K562 (cell line): ENCODE measurements around the gene PPAN. TPM values are rescaled to one million over a fixed set of nuclear protein-coding genes. Genes with fewer than 3 reads are reported as not detected.

Experiments
- ATF6 ChIP-seq: sonication (generic); formaldehyde crosslinking; IDR thresholded peaks from 2 replicates; pipeline ENCODE4 v1.4.0; 2020; ENCODE audit warnings: mild to moderate bottlenecking, missing genetic modification reagents
- CBFA2T2 ChIP-seq: fragments of 450-650 bp; conservative IDR thresholded peaks from 2 replicates; pipeline ENCODE4 v1.6.1; 2017; ENCODE audit warnings: mild to moderate bottlenecking
- CBFB ChIP-seq: sonication (generic); formaldehyde crosslinking; IDR thresholded peaks from 2 replicates; pipeline ENCODE4 v1.4.0; 2020; ENCODE audit warnings: mild to moderate bottlenecking, missing genetic modification reagents
- CBX2 ChIP-seq: fragments of 200-600 bp; sonication (generic); IDR thresholded peaks from one replicate; pipeline ENCODE4 v1.6.1; 2012; ENCODE audit warnings: mild to moderate bottlenecking, low read length, inconsistent platforms; ENCODE audit not compliant: insufficient read depth, poor library complexity, severe bottlenecking
- FOXJ2 ChIP-seq: fragments of 200-800 bp; sonication (Bioruptor generic); IDR thresholded peaks from 2 replicates; pipeline ENCODE4 v1.6.1; 2016; ENCODE audit warnings: missing genetic modification characterization, missing compliant biosample characterization
- HNRNPLL ChIP-seq: fragments of 200-400 bp; formaldehyde crosslinking; IDR thresholded peaks from 2 replicates; pipeline ENCODE4 v1.6.1; 2017; ENCODE audit warnings: low read length, low read depth, mild to moderate bottlenecking; ENCODE audit not compliant: poor library complexity, severe bottlenecking
- HOXB6 ChIP-seq: fragments of 250-450 bp; sonication (Bioruptor Pico); IDR thresholded peaks from 2 replicates; pipeline ENCODE4 v1.5.1; 2022; ENCODE audit warnings: mild to moderate bottlenecking, borderline replicate concordance
- ILK ChIP-seq: fragments of 450-650 bp; IDR thresholded peaks from 2 replicates; pipeline ENCODE4 v1.6.1; 2016; ENCODE audit warnings: missing genetic modification characterization, low read depth, mild to moderate bottlenecking, missing compliant biosample characterization, moderate library complexity, borderline replicate concordance
- JUN ChIP-seq, 2 experiments: sonication (generic) in 1 of 2; formaldehyde crosslinking in 1 of 2; IDR thresholded peaks; 2 replicates each; pipeline versions ENCODE4 v1.6.1 to v1.8.0; 2012 to 2022; ENCODE audit warnings: borderline replicate concordance in 2 of 2, mild to moderate bottlenecking in 2 of 2, improper control_type of control experiment in 1 of 2, low read depth in 1 of 2, low read length in 1 of 2, missing genetic modification reagents in 1 of 2
- MAFF ChIP-seq: IDR thresholded peaks from 2 replicates; pipeline ENCODE4 v1.6.1; 2012; ENCODE audit warnings: low read length, improper control_type of control experiment
- MCM7 ChIP-seq, 2 experiments: fragments of 450-650 bp; IDR thresholded peaks; 2 replicates each; pipeline ENCODE4 v1.6.1; 2016 to 2018
- MLLT1 ChIP-seq, 2 experiments: fragments of 450-650 bp; IDR thresholded peaks; 2 replicates each; pipeline ENCODE4 v1.6.1; 2016
- NBN ChIP-seq: fragments of 450-650 bp; IDR thresholded peaks from 2 replicates; pipeline ENCODE4 v1.6.1; 2016; ENCODE audit warnings: low read depth, mild to moderate bottlenecking
- NFE2 ChIP-seq: IDR thresholded peaks from 2 replicates; pipeline ENCODE4 v1.6.1; 2014; ENCODE audit warnings: antibody characterized with exemption, low read depth
- NFYB ChIP-seq: IDR thresholded peaks from 2 replicates; pipeline ENCODE4 v1.6.1; 2011; ENCODE audit warnings: mild to moderate bottlenecking, moderate library complexity; ENCODE audit not compliant: insufficient read length; ENCODE audit errors: extremely low read depth
- NR2C2 ChIP-seq, 2 experiments: fragments of 200-800 bp in 1 of 2; sonication (Bioruptor generic) in 1 of 2; sonication (generic) in 1 of 2; formaldehyde crosslinking in 1 of 2; IDR thresholded peaks; 2 replicates each; pipeline versions ENCODE4 v1.6.1 to v1.8.0; 2016 to 2022; ENCODE audit warnings: mild to moderate bottlenecking in 1 of 2, missing compliant biosample characterization in 1 of 2, missing genetic modification characterization in 1 of 2, missing genetic modification reagents in 1 of 2
- PCBP2 ChIP-seq: fragments of 200-400 bp; formaldehyde crosslinking; IDR thresholded peaks from 2 replicates; pipeline ENCODE4 v1.6.1; 2018; ENCODE audit warnings: low read length, low read depth, mild to moderate bottlenecking, moderate library complexity; ENCODE audit not compliant: poor library complexity, severe bottlenecking
- RBM15 ChIP-seq: fragments of 200-400 bp; formaldehyde crosslinking; IDR thresholded peaks from 2 replicates; pipeline ENCODE4 v1.6.1; 2018; ENCODE audit warnings: mild to moderate bottlenecking, low read length, moderate library complexity; ENCODE audit not compliant: insufficient read depth
- TFAP4 ChIP-seq: sonication (generic); formaldehyde crosslinking; IDR thresholded peaks from 2 replicates; pipeline ENCODE4 v1.8.0; 2022; ENCODE audit warnings: missing genetic modification reagents, mild to moderate bottlenecking, moderate library complexity, borderline replicate concordance
- TSC22D4 ChIP-seq: fragments of 450-650 bp; IDR thresholded peaks from 2 replicates; pipeline ENCODE4 v1.6.1; 2016; ENCODE audit warnings: missing genetic modification characterization, missing biosample characterization, control low read depth
- ZKSCAN8 ChIP-seq: fragments of 200-800 bp; sonication (Bioruptor generic); IDR thresholded peaks from 2 replicates; pipeline ENCODE4 v1.6.1; 2016; ENCODE audit warnings: missing genetic modification characterization, missing compliant biosample characterization
- ZNF57 ChIP-seq: fragments of 450-650 bp; formaldehyde crosslinking; IDR thresholded peaks from 2 replicates; pipeline ENCODE4 v1.4.0; 2020; ENCODE audit warnings: mild to moderate bottlenecking, moderate library complexity
- ZNF696 ChIP-seq: fragments of 250-450 bp; sonication (Bioruptor Pico); conservative IDR thresholded peaks from 2 replicates; pipeline ENCODE4 v1.4.0; 2020; ENCODE audit warnings: mild to moderate bottlenecking, moderate library complexity
- ZSCAN29 ChIP-seq: fragments of 450-650 bp; IDR thresholded peaks from 2 replicates; pipeline ENCODE4 v1.6.1; 2017
- polyA plus RNA-seq, 8 experiments: library from polyadenylated mRNA; depleted of rRNA in 4 of 8; stranded (reverse) in 5 of 8; unstranded in 3 of 8; fragments of >200 nt; fragmentation: Nextera tagmentation in 2 of 8; fragmentation: Illumina TruSeq in 1 of 8; extraction: Ambion mirVana in 2 of 8; extraction: Trizol in 1 of 8; gene quantifications; 2 replicates each; pipeline versions ENCODE4 v1.2.1 to v1.2.3, GENCODE V29; 2011 to 2014; ENCODE audit warnings: inconsistent platforms in 1 of 8, missing spikeins in 1 of 8
- total RNA-seq, 7 experiments: library from RNA; depleted of rRNA in 6 of 7; stranded (reverse); fragments of >200 nt in 6 of 7; fragmentation: Illumina TruSeq in 2 of 7; extraction: Trizol in 2 of 7; gene quantifications; 2 replicates each; pipeline versions ENCODE4 v1.2.1 to v1.2.3, GENCODE V29; 2011 to 2021; ENCODE audit warnings: low replicate concordance in 1 of 7

The PPAN gene
- total and polyA plus RNA-seq, 9 of the 15 experiments (the other 6 are each of a cell fraction or from before 2014, with no cell fraction given): 2.2 to 129 (median 59.1) TPM

GRCh38 chr19:10106100-10106936, at the start of gene PPAN (continued):
- peak; percentile 99 for TF ChIP-seq TFAP4 (CRISPR knock-in tag)
- no peak for TF ChIP-seq TSC22D4
- peak; percentile 62; the same call in 1 of the 2 replicates for TF ChIP-seq NR2C2 (CRISPR knock-in tag; IDR thresholded peaks at IDR 0.05)
- TF ChIP-seq NR2C2 (tag; IDR thresholded peaks at IDR 0.05): peak; percentile 51
- no peak for TF ChIP-seq ATF6 (CRISPR knock-in tag)
- no peak for TF ChIP-seq ZSCAN29
- peak; percentile 85; the same call in 1 of the 2 replicates for TF ChIP-seq JUN (IDR thresholded peaks at IDR 0.05; ENCODE audit: borderline replicate concordance, low read depth, low read length)
- no peak for TF ChIP-seq JUN (CRISPR knock-in tag; IDR thresholded peaks at IDR 0.05; ENCODE audit: borderline replicate concordance)
- TF ChIP-seq RBM15: no peak
- TF ChIP-seq MAFF: no peak
- no peak for TF ChIP-seq NBN
- TF ChIP-seq ZNF57: no peak
- TF ChIP-seq MCM7 (IDR thresholded peaks at IDR 0.05): no peak
- TF ChIP-seq ZNF696 (CRISPR knock-in tag): no peak
- no peak for TF ChIP-seq CBFB (CRISPR knock-in tag)
- no peak for TF ChIP-seq HNRNPLL
- TF ChIP-seq CBX2: no peak
- TF ChIP-seq HOXB6 (CRISPR knock-in tag): no peak
- no peak for TF ChIP-seq ILK (tag)
- no peak for TF ChIP-seq ZKSCAN8 (CRISPR knock-in tag)
- TF ChIP-seq FOXJ2 (tag): peak; percentile 84; the same call in 1 of the 2 replicates
- no peak for TF ChIP-seq NFE2
- no peak for TF ChIP-seq PCBP2
- no peak for TF ChIP-seq NFYB
- TF ChIP-seq CBFA2T2: no peak
- no peak for TF ChIP-seq MLLT1 (IDR thresholded peaks at IDR 0.05)
